Activated T-helper 1 cell treated with Interleukin-2 at 50 U/mL for 16 hours (primary cell): ENCODE measurements around the gene STX18.
"Not testable (repeated sequence)": the region's sequence is repeated elsewhere in the genome, so short reads cannot be mapped to it uniquely, and the experiment has no call there.

ENCODE experiments used
- DNase-seq: peaks from one replicate; pipeline ENCODE4 v3.0.0-alpha.2; 2020; ENCODE audit warnings: low read depth

The STX18 gene

GRCh38 chr4:4437798-4438470, 103.9 kb downstream of the STX18 start:
- DNase-seq, result no peak

- no peak for DNase-seq
These were observed 105.5 kb downstream of the STX18 start for GRCh38 chr4:4436244-4436823.

DNA sequence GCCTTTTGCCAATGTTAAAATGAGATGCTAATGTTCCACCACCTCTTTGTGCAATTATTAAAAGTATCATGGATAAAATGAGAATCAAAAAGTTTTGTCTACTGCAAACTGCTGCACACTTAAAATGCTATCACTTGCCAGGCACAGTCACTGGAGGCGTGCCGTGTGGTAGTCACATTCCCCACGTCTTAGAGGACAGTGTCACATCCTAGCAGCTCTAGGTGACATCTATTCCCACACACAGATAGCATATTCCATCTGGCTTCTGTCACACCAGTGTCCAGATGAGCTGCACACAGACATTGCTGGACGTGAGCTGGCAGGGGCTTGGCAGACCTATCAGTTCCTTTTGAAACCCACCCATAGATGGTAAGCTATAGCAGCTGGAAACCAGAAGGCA, 107.9 kb downstream of the STX18 start:
- no peak for DNase-seq

GRCh38 chr4:4432341-4433125, 109.3 kb downstream of the STX18 start:
- no peak for DNase-seq

DNA sequence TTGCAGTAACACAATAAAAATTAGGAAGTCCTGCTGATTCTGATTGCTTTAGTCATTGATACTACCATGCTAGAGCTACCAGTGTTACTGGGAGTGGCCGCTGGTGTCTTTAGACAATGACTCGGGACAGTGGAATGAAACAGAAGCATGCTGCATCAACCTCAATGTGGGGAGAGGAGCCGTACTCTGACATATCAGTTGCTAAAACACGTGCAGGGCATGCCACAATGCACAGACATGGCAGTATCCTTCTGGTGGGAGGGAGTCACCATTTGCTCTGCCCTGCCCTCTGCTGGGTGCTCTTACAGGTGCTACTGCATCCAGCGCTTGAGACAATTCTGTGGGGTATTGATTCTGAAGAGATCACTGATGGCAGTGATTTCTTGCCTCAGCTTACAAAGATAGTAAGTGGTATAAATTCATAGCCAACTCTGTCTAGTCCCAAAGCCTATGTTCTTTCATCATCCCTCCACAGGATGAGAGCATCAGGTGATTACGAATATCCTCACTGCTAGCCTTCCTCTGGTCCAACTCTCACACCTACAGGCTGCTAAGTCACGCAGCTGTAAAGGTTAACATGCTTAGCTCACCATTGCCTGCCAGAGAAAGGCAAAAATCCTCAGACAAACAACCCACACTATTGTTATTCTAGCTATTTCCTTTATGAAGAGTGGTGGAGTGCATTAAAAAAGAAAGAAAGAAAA, 111.2 kb downstream of the STX18 start:
- peak; percentile 10 for DNase-seq

DNA sequence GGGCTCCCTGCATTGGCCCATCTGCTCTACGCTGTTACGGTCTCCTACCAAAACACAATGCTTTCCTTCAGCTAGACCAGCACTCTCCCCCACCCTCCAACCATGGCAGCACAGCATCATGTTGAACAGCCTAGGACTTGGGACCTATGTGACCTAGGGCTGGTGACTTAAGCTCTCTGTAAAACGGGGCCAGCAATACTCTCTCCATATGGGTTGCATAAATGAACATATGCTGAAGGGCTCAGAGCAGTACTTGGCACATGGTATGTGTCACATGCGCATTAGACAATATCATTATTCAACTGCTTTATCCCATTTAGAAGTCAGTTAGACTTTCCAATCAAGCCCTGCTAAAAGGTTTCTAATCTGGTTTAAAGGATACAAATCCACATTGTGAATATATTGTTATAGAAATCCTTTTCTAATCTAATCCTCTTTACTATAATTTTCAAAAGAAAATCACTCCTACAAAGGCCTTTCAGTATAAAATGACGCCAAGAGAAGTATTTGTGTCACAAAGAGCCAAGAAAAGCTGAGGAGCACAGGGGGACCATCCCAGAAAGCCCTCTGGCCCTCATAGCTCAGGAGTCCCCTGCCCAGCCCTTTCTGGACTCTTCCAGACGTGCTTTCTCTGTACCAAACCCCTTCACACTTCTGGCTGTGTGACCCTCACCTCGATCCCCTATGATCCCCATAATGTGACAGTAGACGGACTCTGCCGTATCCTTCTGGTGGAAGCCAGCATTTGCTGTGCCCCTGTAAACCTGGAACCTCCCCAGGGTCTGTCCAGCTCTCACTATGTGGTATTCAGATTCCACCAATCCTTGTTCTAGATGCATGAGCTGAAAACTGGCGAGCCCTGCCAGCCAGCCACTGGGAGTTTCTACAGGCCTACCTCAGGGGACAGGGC, 112.6 kb downstream of the STX18 start:
- no peak for DNase-seq

DNA sequence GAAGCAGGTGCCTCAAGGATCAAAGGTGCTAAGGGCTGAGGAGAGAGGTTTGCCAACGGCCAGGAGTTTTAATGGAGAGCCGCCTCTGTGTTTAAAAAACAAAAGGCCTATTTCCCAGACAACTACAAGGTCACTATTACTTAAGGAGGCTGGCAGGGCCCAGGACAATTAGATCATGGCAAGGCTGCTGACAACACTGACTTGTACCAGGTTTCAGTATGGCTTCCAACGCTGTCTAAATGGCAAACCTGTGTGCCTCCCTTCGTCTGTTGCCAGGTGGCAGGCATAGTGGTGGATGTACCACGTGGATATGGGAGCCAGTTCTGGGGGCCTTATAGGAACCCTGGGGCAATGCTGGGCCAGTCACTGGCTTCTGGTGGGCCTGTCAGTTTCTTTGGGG, 114.0 kb downstream of the STX18 start:
- no peak for DNase-seq

GRCh38 chr4:4427121-4427870, 114.6 kb downstream of the STX18 start:
- DNase-seq, result no peak

GRCh38 chr4:4426511-4427120, 115.2 kb downstream of the STX18 start:
- DNase-seq, result no peak

- no peak for DNase-seq
These were observed 116.2 kb downstream of the STX18 start for GRCh38 chr4:4425696-4426095.

- DNase-seq, result no peak
These were observed 116.6 kb downstream of the STX18 start for GRCh38 chr4:4425119-4425690.

DNA sequence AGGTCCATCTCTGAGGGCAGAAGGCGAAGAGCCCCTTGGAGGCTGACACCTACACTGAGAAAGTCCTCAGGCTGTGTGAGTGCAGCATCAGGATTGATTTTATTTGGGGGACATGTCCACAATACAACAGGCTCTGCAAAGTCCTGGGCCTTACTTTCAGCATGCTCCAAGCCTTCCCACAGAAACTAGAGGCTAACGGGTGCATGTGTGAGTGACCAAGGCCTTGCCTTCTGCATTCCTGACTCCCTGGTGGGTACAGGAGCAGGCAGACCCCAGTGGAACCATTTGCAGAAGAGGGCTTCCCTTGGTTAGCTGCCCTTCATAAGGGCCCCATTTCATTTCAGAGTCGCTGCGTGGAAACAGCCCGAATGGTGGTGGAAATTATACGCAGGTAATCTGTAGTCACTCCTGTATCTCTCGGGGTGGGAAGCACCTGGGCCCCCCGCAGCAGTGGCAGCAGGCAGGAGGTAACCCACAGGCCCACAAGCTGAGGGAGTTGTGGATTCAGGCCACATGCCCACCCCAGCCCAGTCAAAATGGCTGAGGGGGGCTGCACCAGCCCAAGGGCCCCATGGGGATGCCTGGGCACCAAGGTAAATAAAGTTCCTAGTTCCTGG, 117.2 kb downstream of the STX18 start:
- no peak for DNase-seq

DNA sequence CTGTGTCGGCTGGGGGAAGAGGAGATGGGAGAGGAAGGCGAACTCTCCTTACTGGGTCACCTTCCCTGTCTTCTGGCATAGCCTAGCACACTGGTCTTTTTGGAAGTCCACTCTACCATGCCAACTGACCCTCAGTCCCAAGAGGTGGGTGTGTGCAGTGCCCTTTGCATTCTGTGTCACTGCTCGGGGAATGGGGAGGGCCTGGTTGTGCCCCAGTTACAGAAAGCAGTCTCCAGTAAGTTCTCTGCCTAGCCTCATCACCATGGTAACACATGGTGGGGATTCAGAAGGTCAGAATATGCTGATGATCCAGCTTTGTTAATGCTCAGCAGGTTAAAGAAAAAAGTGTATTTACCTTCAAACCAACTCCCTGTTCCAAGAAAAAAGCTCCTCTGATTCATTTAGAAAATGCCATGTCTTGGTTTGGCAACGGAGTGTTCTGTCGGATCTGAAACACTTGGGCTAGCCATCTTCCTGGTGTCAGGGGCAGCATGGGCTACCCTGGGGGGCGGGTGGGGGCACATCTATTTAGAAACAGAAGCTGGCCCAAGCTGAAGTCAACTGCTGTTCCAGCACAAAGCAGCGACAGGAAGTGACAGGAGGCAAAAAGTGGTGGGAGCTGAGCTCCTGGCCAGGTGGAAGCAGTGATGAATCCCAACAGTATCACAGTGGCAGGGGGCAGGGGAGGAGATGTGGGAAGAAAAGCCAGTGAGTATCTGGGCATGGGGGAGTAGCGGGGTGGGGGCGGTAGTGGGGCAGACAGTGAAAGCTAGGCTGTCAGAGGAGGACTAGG, 117.9 kb downstream of the STX18 start:
- no peak for DNase-seq

DNA sequence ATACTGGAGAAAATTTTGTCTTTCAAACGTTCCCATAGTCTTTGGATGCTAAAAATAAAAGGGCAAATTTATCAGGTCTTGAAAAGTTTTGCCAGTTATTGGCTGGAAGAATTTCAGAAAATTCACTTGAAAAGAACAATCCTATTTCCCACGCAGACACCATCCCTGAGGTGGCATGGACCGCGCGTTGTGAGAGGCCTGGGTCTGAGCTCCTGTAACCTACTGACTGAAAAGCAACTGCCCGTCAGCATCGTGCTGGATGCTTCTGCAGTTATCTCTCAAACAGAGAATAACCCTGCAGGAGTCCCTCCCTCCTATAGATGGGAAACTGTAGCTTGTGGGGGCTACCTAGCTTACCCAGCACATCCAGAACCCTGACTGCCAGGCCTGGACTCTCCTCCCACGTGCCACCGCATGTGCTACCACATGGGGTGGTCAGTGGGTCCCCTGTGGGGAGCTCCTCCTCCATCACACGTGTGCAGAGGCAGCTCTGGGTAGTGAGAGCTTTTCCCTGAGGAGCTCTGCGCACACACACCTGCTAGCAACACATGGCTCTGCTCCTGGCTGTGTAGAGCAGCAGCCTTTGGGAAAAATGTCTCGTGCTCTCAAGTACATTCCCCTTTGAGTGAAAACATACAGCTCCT, 118.9 kb downstream of the STX18 start:
- DNase-seq, result no peak

GRCh38 chr4:4422117-4422516, 119.7 kb downstream of the STX18 start:
- DNase-seq, result not testable (repeated sequence)

- no peak for DNase-seq
These were observed 120.5 kb downstream of the STX18 start for GRCh38 chr4:4421356-4421755.

DNA sequence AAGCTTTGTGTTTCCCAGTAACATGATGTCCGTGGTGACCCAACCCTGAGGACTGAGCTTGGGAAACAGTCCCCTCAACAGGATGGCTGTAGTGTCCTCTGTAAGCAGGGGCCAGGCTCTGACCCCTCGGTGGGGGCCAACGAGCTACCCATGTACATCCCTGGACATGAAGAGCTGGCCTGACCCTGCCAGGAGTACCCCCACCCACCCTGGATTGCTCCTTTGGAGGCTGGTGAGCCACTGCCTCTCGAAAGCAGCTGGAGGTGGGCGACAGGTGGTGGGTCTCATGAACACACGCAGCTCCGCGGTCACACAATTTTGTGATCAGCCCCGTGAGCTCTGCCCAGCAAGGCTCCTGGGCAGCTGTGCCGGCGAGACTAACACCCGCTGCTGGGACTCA, 121.4 kb downstream of the STX18 start:
- DNase-seq, result no peak

DNA sequence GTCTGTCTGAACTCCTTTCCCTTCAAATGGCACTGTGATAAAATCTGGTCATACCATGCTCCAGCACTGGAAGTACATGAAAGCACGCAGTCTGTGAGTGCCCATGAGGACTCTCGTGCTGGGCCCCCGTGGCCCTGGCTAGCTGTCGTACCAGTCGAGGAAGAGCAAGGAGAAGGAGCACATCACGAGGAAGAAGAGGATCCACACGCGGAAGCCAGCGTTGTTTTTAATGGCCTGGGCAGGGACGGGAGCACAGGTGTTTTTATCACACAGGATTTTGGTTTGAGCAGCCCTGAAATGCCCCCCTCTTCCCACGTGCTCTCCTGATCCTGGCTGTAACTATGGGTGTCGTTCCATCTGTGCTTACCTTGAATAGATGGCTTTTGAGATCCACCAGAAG, 122.0 kb downstream of the STX18 start:
- no peak for DNase-seq
